Measurements from ENCODE around the gene NADK.

DNA sequence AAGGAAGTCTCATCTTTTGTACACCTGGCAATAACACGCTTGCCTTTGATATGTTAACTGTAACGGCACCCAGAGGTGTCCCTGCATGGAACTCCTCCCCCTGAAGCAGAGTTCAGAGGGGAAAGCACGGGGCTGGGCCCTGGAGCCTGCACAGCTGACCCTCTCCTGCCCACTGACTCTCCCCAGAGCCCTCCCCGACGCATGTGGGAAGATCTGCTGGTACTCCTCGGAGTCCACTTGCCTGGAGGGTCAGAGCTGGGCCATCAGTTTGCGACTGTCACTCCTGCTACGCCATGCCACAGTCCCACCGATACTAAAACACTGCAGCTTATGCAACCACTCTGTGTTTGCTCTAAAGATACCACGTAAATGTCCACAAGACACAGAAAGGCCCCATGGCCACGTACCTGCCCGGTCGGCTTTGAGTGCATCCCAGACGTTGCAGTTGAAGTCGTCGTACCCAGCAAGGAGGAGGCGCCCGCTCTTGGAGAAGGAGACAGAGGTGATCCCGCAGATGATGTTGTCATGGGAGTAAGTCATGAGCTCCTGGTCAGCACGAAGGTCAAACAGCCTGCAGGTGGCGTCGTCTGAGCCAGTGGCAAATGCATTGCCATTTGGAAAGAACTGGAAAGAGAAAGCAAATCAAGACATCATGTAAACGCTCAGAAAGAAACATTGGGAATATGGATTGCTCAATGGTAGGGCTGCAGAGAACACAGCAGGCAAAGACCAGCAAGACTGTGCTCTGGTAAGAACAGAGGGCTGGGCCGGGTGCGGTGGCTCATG is 10.6 kb upstream of the NADK start:
- TF ChIP-seq, protein P1, sequence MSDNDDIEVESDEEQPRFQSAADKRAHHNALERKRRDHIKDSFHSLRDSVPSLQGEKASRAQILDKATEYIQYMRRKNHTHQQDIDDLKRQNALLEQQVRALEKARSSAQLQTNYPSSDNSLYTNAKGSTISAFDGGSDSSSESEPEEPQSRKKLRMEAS (IDR thresholded peaks at IDR 0.05): no peak
- no peak for TF ChIP-seq CCDC6 (CRISPR knock-in tag; IDR thresholded peaks at IDR 0.05)

Measured in HepG2 (cell line).